ENCODE measurements around the gene ABCF3.

The ABCF3 gene

GRCh38 chr3:184168363-184169120, 17.5 kb upstream of the ABCF3 start:
- no peak for DNase-seq (ENCODE audit: low spot score)

- no peak for DNase-seq (ENCODE audit: low spot score)
These were observed 15.8 kb upstream of the ABCF3 start for GRCh38 chr3:184169896-184170875.

- no peak for DNase-seq (ENCODE audit: low spot score)
These were observed 14.4 kb upstream of the ABCF3 start for GRCh38 chr3:184171562-184171961.

GRCh38 chr3:184172681-184173373, 13.2 kb upstream of the ABCF3 start:
- DNase-seq (ENCODE audit: low spot score): no peak

- DNase-seq (ENCODE audit: low spot score): no peak
These were observed 12.7 kb upstream of the ABCF3 start for GRCh38 chr3:184173374-184173722.

GRCh38 chr3:184174284-184174645, 11.7 kb upstream of the ABCF3 start:
- no peak for DNase-seq (ENCODE audit: low spot score)

- DNase-seq (ENCODE audit: low spot score): peak; percentile 98
These were observed 11.1 kb upstream of the ABCF3 start, which contains the start of gene AP2M1 for GRCh38 chr3:184174646-184175492. Gene AP2M1, plus strand, starts transcription at chr3:184174855. Its CDS starts 2,139 bp downstream, at chr3:184176994.

- no peak for DNase-seq (ENCODE audit: low spot score)
These were observed 10.5 kb upstream of the ABCF3 start for GRCh38 chr3:184175506-184175905.

- DNase-seq (ENCODE audit: low spot score): no peak
These were observed 10.0 kb upstream of the ABCF3 start for GRCh38 chr3:184175981-184176376.

- no peak for DNase-seq (ENCODE audit: low spot score)
These were observed 9.3 kb upstream of the ABCF3 start for GRCh38 chr3:184176377-184177330.

GRCh38 chr3:184177331-184177731, 8.7 kb upstream of the ABCF3 start:
- DNase-seq (ENCODE audit: low spot score): no peak

GRCh38 chr3:184177767-184178306, 8.2 kb upstream of the ABCF3 start:
- DNase-seq (ENCODE audit: low spot score): no peak

GRCh38 chr3:184178521-184179138, 7.4 kb upstream of the ABCF3 start:
- no peak for DNase-seq (ENCODE audit: low spot score)

- no peak for DNase-seq (ENCODE audit: low spot score)
These were observed 5.8 kb upstream of the ABCF3 start for GRCh38 chr3:184180165-184180564.

- no peak for DNase-seq (ENCODE audit: low spot score)
These were observed 4.4 kb upstream of the ABCF3 start for GRCh38 chr3:184181596-184181995.

GRCh38 chr3:184183679-184184078, 2.3 kb upstream of the ABCF3 start:
- DNase-seq (ENCODE audit: low spot score): no peak

- DNase-seq (ENCODE audit: low spot score): no peak
These were observed 1.3 kb upstream of the ABCF3 start for GRCh38 chr3:184184546-184185230.

GRCh38 chr3:184185461-184186183, 377 bp upstream of the ABCF3 start:
- DNase-seq (ENCODE audit: low spot score): peak; percentile 99

- no peak for DNase-seq (ENCODE audit: low spot score)
These were observed 856 bp downstream of the ABCF3 start for GRCh38 chr3:184186902-184187207.
